Measurements from ENCODE around the gene RPL10A.

The RPL10A gene

DNA sequence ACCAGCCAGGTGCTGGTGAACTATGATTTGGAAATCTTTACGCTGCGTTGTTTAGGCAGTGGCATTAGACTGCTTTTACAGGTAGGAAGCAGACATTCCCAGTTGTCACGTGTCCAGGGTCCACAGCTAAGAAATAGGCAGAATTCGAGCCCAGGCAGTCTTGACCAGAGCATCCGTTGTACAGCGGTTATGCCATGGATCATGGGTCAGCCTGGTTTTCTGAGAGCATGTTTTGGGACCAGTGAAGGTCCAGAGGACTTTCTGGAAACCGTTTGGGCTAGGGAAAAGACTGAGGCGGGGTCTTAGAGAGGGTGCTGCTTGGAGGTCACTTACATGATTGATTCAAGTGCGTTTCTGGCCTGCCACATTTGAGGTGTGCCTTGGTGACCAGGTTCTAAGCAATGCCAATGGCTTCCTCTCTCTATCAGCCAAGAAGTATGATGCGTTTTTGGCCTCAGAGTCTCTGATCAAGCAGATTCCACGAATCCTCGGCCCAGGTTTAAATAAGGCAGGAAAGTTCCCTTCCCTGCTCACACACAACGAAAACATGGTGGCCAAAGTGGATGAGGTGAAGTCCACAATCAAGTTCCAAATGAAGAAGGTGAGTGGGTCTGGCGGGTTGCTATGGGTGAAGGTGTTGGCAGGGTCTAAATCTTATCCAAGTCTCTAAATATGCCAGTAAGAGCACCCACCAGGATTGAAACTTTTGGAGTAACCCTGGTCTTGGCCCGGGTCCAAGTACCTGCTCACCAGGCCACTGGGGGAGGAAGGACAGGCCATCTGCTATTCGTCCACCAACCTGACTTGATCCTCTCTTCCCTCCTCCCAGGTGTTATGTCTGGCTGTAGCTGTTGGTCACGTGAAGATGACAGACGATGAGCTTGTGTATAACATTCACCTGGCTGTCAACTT is 1.8 kb downstream of the RPL10A start:
- Histone ChIP-seq H3K9me3 (ENCODE audit: control insufficient read depth in 1 of 2, low read length in 2 of 2) (no peaks in the 10 kb centered on the region), H3K27ac (ENCODE audit: low read length) (peak overlapping the region; percentile 71), H3K27me3 (ENCODE audit: low read depth, low read length) (no peaks in the 10 kb centered on the region), H3K36me3 (ENCODE audit: control insufficient read depth in 1 of 2, insufficient read depth in 2 of 2, low read length in 2 of 2) (peaks cover 14 to 31% of the 10 kb centered on the region in 2 donors), H3K4me3 (ENCODE audit: low read depth in 1 of 2, low read length in 2 of 2) (peak overlapping the region; percentile 78 to 84), H3K4me1 (ENCODE audit: control insufficient read depth in 1 of 2, insufficient read depth in 2 of 2, low read length in 2 of 2) (peaks cover 11 to 35% of the 10 kb centered on the region in 2 donors)

- H3K27ac ChIP-seq (ENCODE audit: low read length): no peak overlapping the region
- H3K9me3 ChIP-seq (ENCODE audit: control insufficient read depth in 1 of 2, low read length in 2 of 2): no peaks in the 10 kb centered on the region
- H3K4me3 ChIP-seq (ENCODE audit: low read depth in 1 of 2, low read length in 2 of 2): peak overlapping the region in 1 of 2 donors; percentile 78
- no peaks in the 10 kb centered on the region for H3K27me3 ChIP-seq (ENCODE audit: low read depth, low read length)
- H3K36me3 ChIP-seq (ENCODE audit: control insufficient read depth in 1 of 2, insufficient read depth in 2 of 2, low read length in 2 of 2): peaks cover 14 to 38% of the 10 kb centered on the region in 2 donors
- H3K4me1 ChIP-seq (ENCODE audit: control insufficient read depth in 1 of 2, insufficient read depth in 2 of 2, low read length in 2 of 2): peaks cover 11 to 35% of the 10 kb centered on the region in 2 donors
Observed at GRCh38 chr6:35470663-35471120, 2.5 kb downstream of the RPL10A start.

DNA sequence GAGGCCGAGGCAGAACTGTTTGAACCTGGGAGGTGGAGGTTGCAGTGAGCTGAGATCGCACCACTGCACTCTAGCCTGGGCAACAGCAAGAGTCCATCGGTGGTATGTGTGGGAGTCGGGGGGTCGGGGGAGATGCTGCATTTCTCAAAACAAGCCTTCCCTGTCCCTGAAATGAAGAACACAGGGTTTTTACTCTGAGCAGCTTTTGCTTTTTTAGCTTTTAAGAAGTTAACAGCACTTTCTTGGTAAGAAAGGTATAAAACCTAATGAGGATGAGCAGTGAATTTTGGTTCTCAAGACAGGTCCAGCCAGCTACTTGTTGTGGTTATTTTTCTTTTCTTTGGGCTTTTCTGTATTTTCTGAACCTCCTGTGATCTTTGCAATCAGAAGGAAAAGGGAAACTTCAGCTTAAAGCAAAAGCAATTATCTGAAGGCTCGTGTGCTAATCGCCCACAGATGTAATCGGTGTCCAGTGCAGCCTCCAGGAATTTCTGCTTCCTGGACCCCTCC is 3.7 kb downstream of the RPL10A start:
- Histone ChIP-seq H3K4me1 (ENCODE audit: control insufficient read depth in 1 of 2, insufficient read depth in 2 of 2, low read length in 2 of 2) (peaks cover 11 to 35% of the 10 kb centered on the region in 2 donors), H3K4me3 (ENCODE audit: low read depth in 1 of 2, low read length in 2 of 2) (no peak overlapping the region), H3K27me3 (ENCODE audit: low read depth, low read length) (no peaks in the 10 kb centered on the region), H3K9me3 (ENCODE audit: control insufficient read depth in 1 of 2, low read length in 2 of 2) (no peaks in the 10 kb centered on the region), H3K27ac (ENCODE audit: low read length) (no peak overlapping the region), H3K36me3 (ENCODE audit: control insufficient read depth in 1 of 2, insufficient read depth in 2 of 2, low read length in 2 of 2) (peaks cover 14 to 39% of the 10 kb centered on the region in 2 donors)

DNA sequence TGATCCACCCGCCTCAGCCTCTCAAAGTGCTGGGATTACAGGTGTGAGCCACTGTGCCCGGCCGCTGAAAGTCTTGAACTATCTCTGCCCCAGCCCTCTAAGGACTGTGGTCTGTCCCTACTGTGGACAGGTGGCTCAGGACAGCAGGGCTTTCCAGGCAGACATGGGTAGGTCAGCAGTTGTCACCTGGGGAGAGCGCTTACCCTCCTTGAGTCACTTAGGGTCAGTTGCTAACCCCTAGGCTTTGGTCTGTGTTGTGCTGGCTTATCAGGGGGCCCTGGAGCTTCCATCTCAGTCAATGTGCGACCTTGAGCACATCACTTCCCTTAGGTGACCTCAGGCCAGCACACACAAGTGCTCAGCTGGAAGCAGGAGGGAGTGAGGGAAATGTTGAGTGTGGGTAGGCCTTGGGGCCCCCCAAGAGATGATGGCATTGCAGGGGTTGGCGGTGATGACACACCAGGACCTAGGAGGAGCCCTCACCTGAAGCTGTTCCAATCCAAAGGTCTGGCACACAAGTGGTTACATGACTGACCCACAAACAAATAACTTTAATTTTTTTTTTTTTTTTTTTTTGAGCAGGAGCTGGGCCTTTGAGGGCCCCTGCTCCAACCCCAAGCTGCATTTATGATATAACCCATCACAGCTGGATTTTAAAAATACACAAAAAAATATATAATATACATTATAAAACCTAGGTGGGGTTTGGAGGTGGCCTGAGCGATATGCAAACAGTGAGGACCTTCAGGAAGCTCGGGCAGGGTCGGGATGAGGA is 5.1 kb downstream of the RPL10A start:
- no peak overlapping the region for H3K27ac ChIP-seq (ENCODE audit: low read length)
- H3K9me3 ChIP-seq (ENCODE audit: control insufficient read depth in 1 of 2, low read length in 2 of 2): no peaks in the 10 kb centered on the region
- H3K27me3 ChIP-seq (ENCODE audit: low read depth, low read length): no peaks in the 10 kb centered on the region
- H3K4me3 ChIP-seq (ENCODE audit: low read depth in 1 of 2, low read length in 2 of 2): no peak overlapping the region
- H3K36me3 ChIP-seq (ENCODE audit: control insufficient read depth in 1 of 2, insufficient read depth in 2 of 2, low read length in 2 of 2): peaks cover 15 to 52% of the 10 kb centered on the region in 2 donors
- peaks cover 11 to 35% of the 10 kb centered on the region in 2 donors for H3K4me1 ChIP-seq (ENCODE audit: control insufficient read depth in 1 of 2, insufficient read depth in 2 of 2, low read length in 2 of 2)

DNA sequence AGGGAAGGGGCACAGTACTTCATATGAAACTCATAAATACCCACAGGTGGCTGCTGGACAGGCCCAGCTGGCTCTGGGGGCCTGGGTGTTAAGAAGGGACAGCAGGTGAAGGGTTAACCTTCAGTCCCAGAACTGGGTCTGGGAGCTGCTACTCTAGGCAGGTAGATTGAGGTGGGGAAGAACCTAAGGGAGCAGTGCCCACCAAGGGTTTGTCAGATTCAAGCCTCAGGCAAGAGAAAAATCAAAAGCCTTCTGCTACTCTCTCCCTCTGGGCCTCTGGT is 5.6 kb downstream of the RPL10A start:
- peaks cover 19 to 57% of the 10 kb centered on the region in 2 donors for H3K36me3 ChIP-seq (ENCODE audit: control insufficient read depth in 1 of 2, insufficient read depth in 2 of 2, low read length in 2 of 2)

GRCh38 chr6:35474131-35474941 is 6.1 kb downstream of the RPL10A start:
- Histone ChIP-seq H3K27ac (ENCODE audit: low read length) (no peak overlapping the region), H3K36me3 (ENCODE audit: control insufficient read depth in 1 of 2, insufficient read depth in 2 of 2, low read length in 2 of 2) (peaks cover 19 to 62% of the 10 kb centered on the region in 2 donors), H3K9me3 (ENCODE audit: control insufficient read depth in 1 of 2, low read length in 2 of 2) (no peaks in the 10 kb centered on the region), H3K4me1 (ENCODE audit: control insufficient read depth in 1 of 2, insufficient read depth in 2 of 2, low read length in 2 of 2) (peaks cover 11 to 34% of the 10 kb centered on the region in 2 donors), H3K4me3 (ENCODE audit: low read depth in 1 of 2, low read length in 2 of 2) (no peak overlapping the region), H3K27me3 (ENCODE audit: low read depth, low read length) (no peaks in the 10 kb centered on the region)

More for the DNA sequence above, 5.6 kb downstream of the RPL10A start:
- peaks cover 11 to 35% of the 10 kb centered on the region in 2 donors for H3K4me1 ChIP-seq (ENCODE audit: control insufficient read depth in 1 of 2, insufficient read depth in 2 of 2, low read length in 2 of 2)
- H3K27ac ChIP-seq (ENCODE audit: low read length): no peak overlapping the region
- no peaks in the 10 kb centered on the region for H3K27me3 ChIP-seq (ENCODE audit: low read depth, low read length)
- no peak overlapping the region for H3K4me3 ChIP-seq (ENCODE audit: low read depth in 1 of 2, low read length in 2 of 2)
- no peaks in the 10 kb centered on the region for H3K9me3 ChIP-seq (ENCODE audit: control insufficient read depth in 1 of 2, low read length in 2 of 2)

GRCh38 chr6:35474942-35475570 is 6.9 kb downstream of the RPL10A start:
- H3K27ac ChIP-seq (ENCODE audit: low read length): no peak overlapping the region
- peaks cover 13 to 69% of the 10 kb centered on the region in 2 donors for H3K36me3 ChIP-seq (ENCODE audit: control insufficient read depth in 1 of 2, insufficient read depth in 2 of 2, low read length in 2 of 2)
- H3K4me3 ChIP-seq (ENCODE audit: low read depth in 1 of 2, low read length in 2 of 2): no peak overlapping the region
- H3K4me1 ChIP-seq (ENCODE audit: control insufficient read depth in 1 of 2, insufficient read depth in 2 of 2, low read length in 2 of 2): peaks cover 9 to 27% of the 10 kb centered on the region in 2 donors
- H3K27me3 ChIP-seq (ENCODE audit: low read depth, low read length): no peaks in the 10 kb centered on the region
- H3K9me3 ChIP-seq (ENCODE audit: control insufficient read depth in 1 of 2, low read length in 2 of 2): no peaks in the 10 kb centered on the region

- Histone ChIP-seq H3K36me3 (ENCODE audit: control insufficient read depth in 1 of 2, insufficient read depth in 2 of 2, low read length in 2 of 2) (peaks cover 9 to 74% of the 10 kb centered on the region in 2 donors), H3K27ac (ENCODE audit: low read length) (no peak overlapping the region), H3K4me3 (ENCODE audit: low read depth in 1 of 2, low read length in 2 of 2) (no peak overlapping the region)
Observed at GRCh38 chr6:35475573-35475972, 7.4 kb downstream of the RPL10A start.

GRCh38 chr6:35476004-35476403 is 7.8 kb downstream of the RPL10A start:
- peaks cover 5 to 17% of the 10 kb centered on the region in 2 donors for H3K4me1 ChIP-seq (ENCODE audit: control insufficient read depth in 1 of 2, insufficient read depth in 2 of 2, low read length in 2 of 2)
- H3K4me3 ChIP-seq (ENCODE audit: low read depth in 1 of 2, low read length in 2 of 2): no peak overlapping the region
- H3K27ac ChIP-seq (ENCODE audit: low read length): no peak overlapping the region
- no peaks in the 10 kb centered on the region for H3K9me3 ChIP-seq (ENCODE audit: control insufficient read depth in 1 of 2, low read length in 2 of 2)
- H3K27me3 ChIP-seq (ENCODE audit: low read depth, low read length): no peaks in the 10 kb centered on the region
- H3K36me3 ChIP-seq (ENCODE audit: control insufficient read depth in 1 of 2, insufficient read depth in 2 of 2, low read length in 2 of 2): peaks cover 9 to 76% of the 10 kb centered on the region in 2 donors

More at GRCh38 chr6:35475573-35475972, 7.4 kb downstream of the RPL10A start:
- peaks cover 5 to 22% of the 10 kb centered on the region in 2 donors for H3K4me1 ChIP-seq (ENCODE audit: control insufficient read depth in 1 of 2, insufficient read depth in 2 of 2, low read length in 2 of 2)
- H3K9me3 ChIP-seq (ENCODE audit: control insufficient read depth in 1 of 2, low read length in 2 of 2): no peaks in the 10 kb centered on the region
- H3K27me3 ChIP-seq (ENCODE audit: low read depth, low read length): no peaks in the 10 kb centered on the region

DNA sequence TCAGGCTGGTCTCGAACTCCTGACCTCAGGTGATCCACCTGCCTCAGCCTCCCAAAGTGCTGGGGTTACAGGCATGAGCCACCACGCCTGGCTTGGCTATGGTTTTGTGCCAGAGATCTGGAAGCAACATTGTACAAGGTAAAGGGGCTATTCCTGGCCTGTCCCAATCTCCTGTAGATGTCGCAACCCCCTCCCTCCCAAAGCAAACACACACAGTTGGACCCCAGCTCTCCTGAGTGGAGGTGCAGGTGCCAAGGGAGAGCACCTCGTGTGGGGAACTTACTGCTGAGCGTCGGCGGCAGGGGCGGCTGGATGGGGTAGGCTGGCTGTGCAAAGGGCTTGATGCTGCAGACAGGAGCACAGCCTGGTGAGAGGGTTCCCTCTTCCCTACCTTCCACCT is 8.8 kb downstream of the RPL10A start:
- Histone ChIP-seq H3K9me3 (ENCODE audit: control insufficient read depth in 1 of 2, low read length in 2 of 2) (no peaks in the 10 kb centered on the region), H3K27ac (ENCODE audit: low read length) (no peak overlapping the region), H3K4me3 (ENCODE audit: low read depth in 1 of 2, low read length in 2 of 2) (no peak overlapping the region), H3K4me1 (ENCODE audit: control insufficient read depth in 1 of 2, insufficient read depth in 2 of 2, low read length in 2 of 2) (peaks cover 4 to 12% of the 10 kb centered on the region in 2 donors), H3K27me3 (ENCODE audit: low read depth, low read length) (no peaks in the 10 kb centered on the region), H3K36me3 (ENCODE audit: control insufficient read depth in 1 of 2, insufficient read depth in 2 of 2, low read length in 2 of 2) (peaks cover 9 to 72% of the 10 kb centered on the region in 2 donors)

Measured in muscle layer of duodenum (tissue), 2 donors.